ENCODE measurements around the gene SLC5A4. TPM values are rescaled to one million over a fixed set of nuclear protein-coding genes. Genes with fewer than 3 reads are reported as not detected.
"Not testable (repeated sequence)": the region's sequence is repeated elsewhere in the genome, so short reads cannot be mapped to it uniquely, and the experiment has no call there.

Gene SLC5A4
- total RNA-seq, 1 donor from 2014 or later, result 0.82 TPM

GRCh38 chr22:32270641-32271369 lies 15.7 kb upstream of the SLC5A4 start:
- no peak for TF ChIP-seq CTCF (conservative IDR thresholded peaks at IDR 0.05)
- Mint-ChIP-seq H3K4me1 (ENCODE audit: unreplicated experiment) (no peaks in the 10 kb centered on the region), H3K27me3 (no peaks in the 10 kb centered on the region), H3K4me3 (no peak overlapping the region), H3K9me3 (no peaks in the 10 kb centered on the region), H3K27ac (no peak overlapping the region), H3K36me3 (no peaks in the 10 kb centered on the region)
- no peak for DNase-seq (ENCODE audit: extremely low spot score, unreplicated experiment)

- Mint-ChIP-seq H3K27ac (no peak overlapping the region), H3K4me1 (ENCODE audit: unreplicated experiment) (no peaks in the 10 kb centered on the region), H3K36me3 (no peaks in the 10 kb centered on the region), H3K4me3 (no peak overlapping the region), H3K9me3 (no peaks in the 10 kb centered on the region), H3K27me3 (no peaks in the 10 kb centered on the region)
- no peak for DNase-seq (ENCODE audit: extremely low spot score, unreplicated experiment)
- TF ChIP-seq CTCF (conservative IDR thresholded peaks at IDR 0.05), result no peak
Measured at GRCh38 chr22:32269316-32269715, 14.2 kb upstream of the SLC5A4 start.

- TF ChIP-seq CTCF (conservative IDR thresholded peaks at IDR 0.05), result no peak
- no peak overlapping the region for H3K4me3 Mint-ChIP-seq
- H3K27me3 Mint-ChIP-seq, result no peaks in the 10 kb centered on the region
- no peaks in the 10 kb centered on the region for H3K9me3 Mint-ChIP-seq
- no peak overlapping the region for H3K27ac Mint-ChIP-seq
- H3K36me3 Mint-ChIP-seq, result no peaks in the 10 kb centered on the region
- H3K4me1 Mint-ChIP-seq (ENCODE audit: unreplicated experiment), result no peaks in the 10 kb centered on the region
- DNase-seq (ENCODE audit: extremely low spot score, unreplicated experiment), result no peak
Measured at GRCh38 chr22:32267011-32267410, 11.9 kb upstream of the SLC5A4 start.

- no peak overlapping the region for H3K27ac Mint-ChIP-seq
- H3K27me3 Mint-ChIP-seq, result no peaks in the 10 kb centered on the region
- no peaks in the 10 kb centered on the region for H3K9me3 Mint-ChIP-seq
- H3K36me3 Mint-ChIP-seq, result no peaks in the 10 kb centered on the region
- H3K4me1 Mint-ChIP-seq (ENCODE audit: unreplicated experiment), result no peaks in the 10 kb centered on the region
- TF ChIP-seq CTCF (conservative IDR thresholded peaks at IDR 0.05), result peak; percentile 93
- H3K4me3 Mint-ChIP-seq, result no peak overlapping the region
- no peak for DNase-seq (ENCODE audit: extremely low spot score, unreplicated experiment)
Measured at GRCh38 chr22:32265882-32266767, 11.0 kb upstream of the SLC5A4 start.

- not testable (repeated sequence) for H3K9me3 Mint-ChIP-seq; H3K4me3 Mint-ChIP-seq; H3K27me3 Mint-ChIP-seq; H3K27ac Mint-ChIP-seq; H3K36me3 Mint-ChIP-seq; DNase-seq (ENCODE audit: extremely low spot score, unreplicated experiment); H3K4me1 Mint-ChIP-seq (ENCODE audit: unreplicated experiment)
Measured at GRCh38 chr22:32263678-32264077, 8.5 kb upstream of the SLC5A4 start.

GRCh38 chr22:32261306-32261705 lies 6.2 kb upstream of the SLC5A4 start:
- H3K4me3 Mint-ChIP-seq, result no peak overlapping the region
- no peak overlapping the region for H3K27ac Mint-ChIP-seq
- no peak for DNase-seq (ENCODE audit: extremely low spot score, unreplicated experiment)
- H3K36me3 Mint-ChIP-seq, result no peaks in the 10 kb centered on the region
- H3K4me1 Mint-ChIP-seq (ENCODE audit: unreplicated experiment), result no peaks in the 10 kb centered on the region
- H3K9me3 Mint-ChIP-seq, result no peaks in the 10 kb centered on the region
- no peak for TF ChIP-seq CTCF (conservative IDR thresholded peaks at IDR 0.05)
- peaks cover 6% of the 10 kb centered on the region for H3K27me3 Mint-ChIP-seq

All from type B pancreatic cell (in vitro differentiated cells).